NCI-H146 treated with DMSO at 0.1 percent for 48 hours (cell line): ENCODE data around the gene CREB1.

ENCODE experiments used
- DNase-seq: peaks from one replicate; lab custom pipeline; 2025; ENCODE audit not compliant: unreplicated experiment; lab: John Stamatoyannopoulos, UW

The CREB1 gene

DNA sequence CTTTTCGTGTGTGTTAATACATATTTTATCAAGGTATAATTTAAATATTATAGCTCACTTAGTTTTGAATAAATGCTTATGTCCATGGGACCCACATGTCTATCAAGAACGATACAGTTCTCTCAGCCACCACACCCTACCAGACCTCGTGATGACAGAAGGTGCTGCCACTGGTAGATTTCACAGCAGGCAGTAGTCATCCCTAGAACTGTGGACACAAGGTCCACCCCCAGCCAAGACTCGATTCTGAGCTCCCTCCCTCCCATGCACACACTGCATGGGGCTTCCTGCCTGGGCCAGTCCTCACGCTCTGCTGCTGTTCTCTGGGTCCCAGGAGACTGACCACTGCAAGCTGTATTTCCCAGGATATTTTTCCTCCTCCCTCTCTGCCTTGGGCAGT is 26.5 kb upstream of the CREB1 start:
- no peak for DNase-seq

DNA sequence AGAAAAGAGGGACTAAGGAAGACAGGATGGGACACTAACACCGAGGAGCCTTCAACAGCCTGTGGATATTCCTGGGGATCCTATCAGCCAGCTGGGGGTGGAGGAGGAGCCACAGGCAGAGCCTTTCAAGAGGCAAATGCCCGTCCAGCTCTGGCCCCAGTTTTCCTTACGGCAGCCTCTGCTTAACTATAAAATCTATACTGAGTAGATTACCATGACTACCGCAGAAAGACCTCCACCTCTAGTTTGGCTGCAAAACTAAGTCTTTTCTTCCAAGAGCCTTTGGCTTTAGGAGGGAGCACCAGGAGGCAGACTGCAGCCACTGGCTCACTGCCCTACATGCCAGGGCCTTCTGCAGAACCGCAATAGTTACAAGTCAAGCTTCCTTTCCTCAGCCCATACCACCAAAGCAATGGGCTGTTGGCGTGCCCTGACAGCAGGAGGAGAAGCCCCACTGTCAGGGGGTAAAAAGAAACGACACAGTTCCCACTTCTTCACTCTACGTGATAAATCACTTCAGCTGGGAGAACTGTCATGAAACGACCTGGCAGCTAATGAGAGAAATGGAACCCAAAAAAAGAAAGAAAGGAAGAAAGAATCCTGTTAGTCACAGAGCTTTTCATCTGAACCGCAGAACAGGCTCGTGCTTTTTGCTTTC is 25.1 kb upstream of the CREB1 start:
- no peak for DNase-seq

DNA sequence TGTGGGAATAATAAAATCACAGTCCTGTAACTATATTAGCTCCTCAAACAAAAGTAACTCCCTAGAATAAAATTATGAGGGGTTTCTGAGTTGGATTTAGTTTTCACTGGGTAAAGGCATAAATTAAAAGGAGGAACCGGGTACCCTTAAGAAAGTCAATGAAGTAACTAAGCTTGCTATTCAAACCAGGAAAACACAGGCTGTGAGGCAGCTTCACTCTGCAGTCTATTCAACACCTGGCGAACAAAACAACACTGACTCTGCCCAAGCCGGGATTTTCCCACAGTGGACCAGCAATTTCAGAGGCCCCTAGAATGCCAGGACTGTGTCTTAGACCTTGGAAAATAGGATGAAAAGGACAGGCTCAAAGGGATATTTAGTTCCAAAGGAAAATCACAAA is 24.6 kb upstream of the CREB1 start:
- DNase-seq, result no peak

DNA sequence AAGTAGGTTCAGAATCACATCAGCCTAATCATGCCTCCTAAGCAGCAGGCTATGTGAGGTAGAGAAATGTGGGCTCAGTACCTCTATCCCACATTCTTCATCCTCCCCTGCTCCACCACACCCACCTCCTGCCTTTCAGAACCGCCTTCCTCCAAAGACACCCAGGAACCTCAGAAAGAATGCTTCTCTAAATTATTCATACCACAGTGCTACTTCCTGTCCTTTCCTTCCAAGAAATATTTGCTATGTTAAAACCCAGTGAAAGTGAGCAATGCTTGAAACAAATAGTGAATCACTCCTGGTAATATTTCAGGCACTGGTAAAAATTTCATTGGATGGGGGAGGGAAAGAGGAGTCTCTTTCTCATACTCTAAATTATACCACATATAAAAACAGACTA is 24.0 kb upstream of the CREB1 start:
- no peak for DNase-seq

DNA sequence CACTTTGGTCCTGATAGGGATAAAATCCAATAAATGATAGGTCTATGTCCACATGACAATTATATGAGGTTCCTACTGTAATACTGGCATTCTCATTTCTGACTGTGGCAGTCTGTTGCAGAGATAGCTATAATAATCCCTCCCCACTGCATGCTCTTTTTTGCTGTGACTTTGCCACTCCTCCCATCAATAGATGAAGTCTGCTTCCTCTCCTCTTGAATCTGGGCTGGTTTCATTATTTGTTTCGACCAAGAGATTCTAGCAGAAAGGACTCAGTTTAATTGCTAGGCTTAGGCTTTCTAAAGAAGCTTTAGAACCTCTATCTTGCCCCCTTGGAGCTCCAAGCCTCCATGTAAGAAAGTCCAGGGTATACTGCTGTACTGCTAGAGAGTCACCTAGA is 23.3 kb upstream of the CREB1 start:
- DNase-seq, result no peak

DNA sequence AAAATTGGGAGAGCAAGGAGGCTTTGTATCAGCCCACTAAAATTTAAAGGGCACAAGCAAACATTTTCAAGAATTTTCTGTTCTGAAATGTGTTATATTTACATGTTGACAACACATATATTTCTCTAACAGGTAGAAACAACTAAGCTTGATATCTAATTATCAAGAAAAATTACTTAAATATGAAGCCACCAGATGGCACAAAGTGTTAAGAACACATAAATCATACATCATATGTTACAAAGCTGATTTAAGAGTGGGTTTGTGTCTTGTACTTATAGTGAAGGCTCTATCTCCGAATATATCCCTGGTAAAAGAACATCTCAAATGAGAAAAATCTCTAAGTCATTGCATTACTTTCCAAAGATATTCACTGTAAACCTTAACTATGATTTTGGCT is 19.6 kb upstream of the CREB1 start:
- DNase-seq, result no peak

DNA sequence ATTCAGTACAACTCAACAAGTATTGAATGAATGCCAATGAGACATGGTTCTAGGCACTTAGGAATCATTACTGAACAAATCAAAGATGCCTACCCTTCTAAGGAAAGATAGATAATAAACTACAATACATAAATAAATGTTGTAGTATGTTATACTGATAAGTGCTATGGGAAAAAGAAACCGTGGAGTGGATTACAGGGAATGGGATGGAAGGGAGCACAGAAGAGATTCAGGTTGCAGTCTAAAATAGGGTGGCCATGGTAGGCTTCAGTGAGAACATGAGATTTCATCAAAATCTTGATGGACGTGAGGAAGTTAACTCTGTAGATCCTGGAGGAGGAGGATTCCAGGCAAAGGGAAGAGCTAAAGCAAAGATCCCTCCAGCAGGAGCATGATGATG is 17.9 kb upstream of the CREB1 start:
- DNase-seq, result no peak

DNA sequence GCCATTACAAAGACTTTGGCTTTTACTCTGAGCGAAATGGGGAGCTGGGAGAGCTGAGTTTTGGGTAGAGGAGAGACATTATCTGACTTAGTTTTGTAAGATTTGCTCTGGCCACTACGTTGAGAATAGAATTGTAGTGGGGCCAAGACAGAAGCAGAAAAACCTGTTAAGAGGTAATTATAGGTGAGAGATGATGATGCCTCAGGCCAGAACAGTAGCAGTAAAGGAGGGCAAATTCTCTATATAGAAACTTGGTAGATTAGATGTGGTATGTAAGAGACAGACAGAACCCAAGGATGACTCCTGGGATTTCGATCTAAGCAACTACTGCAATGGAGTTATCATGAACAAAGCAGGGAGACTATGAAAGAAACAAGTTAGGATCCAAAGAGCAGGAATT is 17.4 kb upstream of the CREB1 start:
- DNase-seq, result no peak

DNA sequence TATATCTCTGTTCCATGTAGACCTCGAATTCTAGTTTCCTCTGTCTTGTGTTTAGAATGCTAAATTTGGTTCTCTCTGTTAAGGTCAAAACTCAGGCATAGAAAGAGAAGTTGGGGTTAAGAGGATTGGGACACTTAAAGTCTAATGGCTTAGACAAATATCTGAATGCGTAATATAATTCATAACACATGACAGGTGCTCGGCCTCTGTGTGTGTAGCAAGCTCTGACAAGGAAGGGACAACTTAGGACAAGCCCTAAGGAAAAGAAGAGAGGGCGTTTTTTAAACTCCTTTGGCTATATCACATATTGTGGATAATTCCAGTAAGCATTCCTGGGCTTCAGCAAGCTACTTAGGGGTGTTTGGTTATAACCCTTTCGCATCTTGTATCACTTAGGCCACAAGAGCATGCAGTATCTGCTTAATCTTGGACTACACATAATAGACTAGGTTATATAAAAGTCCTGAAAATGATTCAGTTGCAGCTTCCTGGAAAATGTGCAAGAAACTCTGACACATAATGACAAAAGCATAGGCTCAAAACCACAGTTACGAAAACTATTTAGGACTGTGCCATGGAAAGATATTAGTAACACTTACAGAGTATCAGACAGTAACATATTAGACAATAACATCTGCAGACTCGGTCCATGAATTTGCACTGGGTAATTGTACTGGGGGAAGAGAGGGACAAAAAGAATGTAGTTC is 16.1 kb upstream of the CREB1 start:
- no peak for DNase-seq

DNA sequence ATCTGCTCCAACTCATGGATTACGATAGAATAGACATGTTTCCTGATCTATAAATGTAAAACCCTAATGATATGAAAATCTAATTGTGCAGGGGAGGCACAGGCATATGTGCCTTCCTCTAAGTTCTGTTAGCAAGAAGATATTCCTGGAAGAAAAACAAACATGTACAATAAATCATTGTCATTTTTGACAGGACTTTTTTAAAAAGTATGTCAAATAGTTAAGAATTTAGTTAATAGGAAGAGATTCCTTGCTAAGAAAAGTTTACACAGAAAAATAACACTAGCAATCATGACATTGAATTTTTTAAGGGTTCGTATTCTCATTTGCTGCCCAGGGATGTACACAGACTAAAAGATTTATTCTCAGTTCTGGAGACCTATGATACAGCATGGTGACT is 15.3 kb upstream of the CREB1 start:
- DNase-seq, result no peak

DNA sequence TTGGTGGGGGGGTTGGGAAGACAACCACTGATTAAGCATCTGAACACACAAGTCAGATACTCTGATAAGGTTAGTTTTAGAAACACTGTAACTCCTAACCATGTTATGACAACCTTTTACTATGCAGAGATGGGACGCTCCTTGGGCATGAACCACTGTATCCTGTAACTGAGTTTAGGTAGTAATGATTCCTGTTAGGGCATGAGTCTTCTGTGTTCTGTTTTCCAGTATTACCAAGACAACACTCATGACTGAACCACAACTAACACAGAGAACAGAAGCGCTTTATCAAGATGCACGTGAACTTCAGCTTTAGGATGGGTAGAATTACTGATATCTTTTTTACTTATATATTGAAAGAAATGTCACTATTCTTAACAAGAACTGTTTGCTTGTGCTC is 14.1 kb upstream of the CREB1 start:
- no peak for DNase-seq

DNA sequence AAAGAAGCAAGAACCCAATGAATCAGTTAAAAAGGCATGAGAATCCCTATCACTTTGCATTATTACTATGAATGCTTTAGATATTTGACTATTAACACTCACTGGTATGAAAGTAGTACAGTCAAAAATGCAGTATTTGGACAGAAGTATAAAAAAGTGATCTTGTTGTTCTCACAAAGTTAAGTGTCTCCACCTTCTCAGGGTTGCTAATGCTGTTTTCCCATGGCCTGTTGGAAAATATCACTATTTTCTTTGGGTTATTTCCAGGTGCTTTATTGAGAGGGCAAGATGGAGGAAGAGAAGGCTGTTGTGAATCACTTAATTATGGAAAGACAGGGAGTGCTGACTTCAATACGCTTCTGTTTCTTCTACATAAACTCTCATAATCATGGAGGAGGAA is 13.6 kb upstream of the CREB1 start:
- DNase-seq, result no peak

DNA sequence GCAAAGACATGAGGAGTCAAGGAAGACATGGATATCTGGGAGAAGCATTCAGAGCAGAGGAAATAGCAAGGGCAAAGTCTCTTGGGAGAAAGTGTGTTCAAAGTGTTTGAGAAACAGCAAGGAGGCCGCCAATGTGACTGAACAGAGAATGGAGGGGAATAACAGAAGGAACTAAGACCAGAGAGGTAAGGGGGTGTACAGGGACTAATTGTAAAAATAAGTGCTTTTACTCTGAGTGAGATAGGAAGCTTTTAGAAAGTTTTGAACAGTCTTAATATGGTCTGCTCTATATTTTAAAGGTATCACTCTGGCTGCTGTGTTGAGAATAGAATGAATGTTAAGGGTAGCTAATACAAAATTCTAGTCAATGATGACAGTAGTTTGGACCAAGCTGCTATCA is 6.8 kb upstream of the CREB1 start:
- DNase-seq, result no peak

DNA sequence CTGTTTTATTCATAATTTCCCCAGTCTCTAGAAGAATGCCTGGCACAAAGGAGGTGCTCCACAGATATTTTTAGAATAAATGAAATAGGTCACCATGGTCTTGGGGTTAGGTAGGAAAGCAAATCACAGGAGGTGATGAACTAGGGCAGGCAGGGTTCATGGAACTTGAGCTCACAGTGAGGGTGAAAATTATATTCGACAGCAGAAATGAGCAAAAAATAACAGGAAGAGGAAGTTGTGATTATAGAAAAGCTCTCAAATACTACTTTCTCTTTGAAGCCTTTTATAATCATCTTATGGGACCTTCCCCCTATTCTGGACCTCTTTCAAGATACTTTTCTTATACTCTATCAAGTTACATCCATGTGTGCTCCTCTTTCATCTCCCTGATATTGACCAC is 4.5 kb upstream of the CREB1 start:
- DNase-seq, result no peak

DNA sequence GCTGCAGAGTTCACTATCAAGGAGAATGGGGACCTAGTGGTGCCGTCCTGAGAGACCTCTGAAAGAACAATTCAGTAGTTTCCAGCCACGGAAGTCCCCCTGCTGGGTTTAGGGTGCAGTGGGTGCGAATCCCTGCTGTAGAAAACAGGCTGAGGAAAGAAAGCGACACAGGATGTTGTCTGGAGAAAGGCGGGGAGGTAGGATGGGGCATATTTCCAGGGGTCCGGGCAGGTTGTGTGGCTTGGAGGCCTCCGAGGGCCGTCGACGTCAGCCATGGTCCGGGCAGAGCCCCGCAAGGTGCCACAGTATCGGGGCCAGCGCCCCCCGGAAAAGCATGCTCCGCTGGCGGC is 807 bp upstream of the CREB1 start:
- no peak for DNase-seq

DNA sequence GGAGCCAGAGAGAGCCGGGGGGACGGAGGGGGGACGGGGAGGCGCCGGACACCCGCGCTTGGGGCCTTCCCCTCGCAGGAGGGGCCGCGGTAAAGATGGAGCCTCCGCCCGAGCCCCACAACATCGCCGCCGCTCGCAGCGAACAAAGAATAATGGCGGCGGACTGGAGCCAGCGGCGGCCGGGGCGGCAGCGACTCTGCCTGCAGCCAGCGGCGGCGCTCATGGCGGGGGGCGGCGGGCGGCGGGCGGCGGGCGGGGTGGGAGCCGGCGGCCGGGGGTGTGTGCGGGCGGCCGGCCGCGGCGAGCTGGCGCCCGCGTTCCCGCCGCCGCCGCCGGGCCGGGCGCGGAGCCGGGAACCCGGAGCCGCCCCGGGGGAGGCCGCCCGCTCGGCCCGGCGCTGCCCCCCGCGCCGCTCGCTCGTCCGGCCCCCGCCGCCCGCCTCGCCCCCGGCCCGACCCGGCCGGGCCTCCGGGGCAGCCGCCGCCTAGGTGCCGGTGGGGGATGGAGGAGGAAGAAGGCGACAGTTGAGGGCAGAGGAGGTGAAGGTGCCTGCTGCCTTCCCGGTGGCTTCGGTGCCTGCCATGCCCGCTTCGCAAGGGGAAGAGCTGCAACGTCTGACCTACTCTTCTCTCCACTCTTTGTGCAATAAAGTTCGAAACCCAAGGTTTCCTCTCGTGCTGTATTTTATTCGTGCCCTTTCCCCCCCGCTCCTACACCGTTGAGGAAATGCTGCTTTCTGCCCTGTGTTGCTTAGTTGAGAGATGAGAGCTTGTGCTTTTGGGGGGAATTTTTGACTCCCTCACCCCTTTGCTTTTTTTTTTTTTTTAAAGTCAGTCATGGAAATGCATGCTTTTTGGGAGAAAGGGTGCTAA is 634 bp downstream of the CREB1 start:
- DNase-seq, result peak; percentile 2

DNA sequence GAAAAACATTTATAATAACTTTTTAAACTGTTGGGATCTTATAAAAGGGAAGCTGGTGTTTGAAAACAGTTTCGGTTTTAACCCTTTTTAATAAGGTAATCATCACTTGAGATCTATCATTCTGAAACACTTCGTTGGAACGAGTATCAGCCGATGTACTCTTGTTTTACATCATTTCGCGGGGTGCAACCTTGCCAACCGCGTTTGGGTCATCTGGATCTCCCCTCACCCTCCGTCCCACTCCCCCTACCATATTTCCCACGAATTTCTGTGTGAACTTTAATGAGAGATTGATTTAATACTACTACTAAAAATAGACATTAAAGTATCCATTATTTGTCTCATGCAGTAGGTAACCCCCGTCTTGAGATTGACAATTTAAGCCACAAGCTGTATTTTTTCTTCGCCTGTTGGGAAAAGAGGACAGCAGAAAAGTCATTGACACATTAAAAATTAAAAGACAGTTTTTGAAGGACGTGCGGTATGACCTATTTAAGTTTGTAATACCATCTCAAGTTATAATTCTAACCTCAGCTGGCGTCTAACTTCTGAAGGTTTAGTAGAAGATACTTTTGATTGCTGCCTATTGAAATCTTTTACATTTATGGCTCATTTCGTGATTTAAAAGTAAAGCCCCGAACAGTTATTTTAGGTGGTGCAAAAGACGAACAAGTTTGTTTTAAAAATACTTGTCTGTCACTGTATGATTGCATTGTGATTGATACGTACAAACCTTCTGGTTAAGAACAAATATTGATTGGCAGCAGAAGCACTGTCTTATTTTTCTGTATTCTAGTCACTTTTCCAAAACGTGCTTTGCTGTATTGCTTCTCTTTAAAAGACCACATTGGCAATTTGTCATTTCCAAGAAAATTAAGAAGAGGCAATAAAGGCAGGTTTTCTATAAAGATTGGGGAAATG is 1.5 kb downstream of the CREB1 start:
- no peak for DNase-seq

DNA sequence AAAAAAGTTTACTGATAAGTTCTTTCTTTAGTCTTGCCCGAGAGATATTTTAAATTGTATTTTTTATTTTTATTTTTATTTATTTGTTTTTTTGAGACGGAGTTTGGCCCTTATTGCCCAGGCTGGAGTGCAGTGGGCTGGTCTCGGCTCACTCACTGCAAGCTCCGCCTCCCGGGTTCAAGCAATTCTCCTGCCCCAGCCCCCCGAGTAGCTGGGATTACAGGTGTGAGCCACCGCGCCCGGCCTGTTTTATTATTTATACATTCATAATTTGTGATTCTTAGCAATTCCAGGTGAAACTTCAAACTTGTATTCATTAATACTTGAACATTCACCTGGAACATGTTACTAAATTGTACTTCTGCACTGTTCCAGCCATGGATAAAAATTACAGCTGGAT is 2.9 kb downstream of the CREB1 start:
- DNase-seq, result no peak

DNA sequence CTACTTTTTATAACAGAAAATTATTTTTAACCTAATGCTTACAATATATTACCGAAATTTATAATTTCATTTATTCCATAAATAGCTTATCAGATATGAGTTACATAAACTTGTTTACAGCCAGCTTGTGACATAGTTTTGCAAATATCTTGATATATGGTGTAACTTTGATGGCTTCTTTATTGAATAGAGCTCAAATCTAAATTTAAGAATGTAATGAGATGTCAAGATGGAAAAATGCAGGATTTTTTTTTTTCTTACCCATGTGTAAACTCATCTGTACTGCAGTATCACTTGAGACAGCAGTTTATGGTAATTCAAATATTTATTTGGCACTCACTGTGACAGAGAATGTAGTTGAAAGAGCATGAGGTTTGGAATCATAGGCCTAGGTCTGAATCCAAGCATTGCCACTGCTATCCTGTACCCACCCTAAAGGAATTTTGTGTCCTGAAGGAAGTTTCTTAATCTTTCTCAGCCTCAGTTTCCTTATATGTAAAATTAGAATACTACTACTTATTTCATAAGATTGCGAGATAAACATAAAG is 3.8 kb downstream of the CREB1 start:
- DNase-seq, result no peak

DNA sequence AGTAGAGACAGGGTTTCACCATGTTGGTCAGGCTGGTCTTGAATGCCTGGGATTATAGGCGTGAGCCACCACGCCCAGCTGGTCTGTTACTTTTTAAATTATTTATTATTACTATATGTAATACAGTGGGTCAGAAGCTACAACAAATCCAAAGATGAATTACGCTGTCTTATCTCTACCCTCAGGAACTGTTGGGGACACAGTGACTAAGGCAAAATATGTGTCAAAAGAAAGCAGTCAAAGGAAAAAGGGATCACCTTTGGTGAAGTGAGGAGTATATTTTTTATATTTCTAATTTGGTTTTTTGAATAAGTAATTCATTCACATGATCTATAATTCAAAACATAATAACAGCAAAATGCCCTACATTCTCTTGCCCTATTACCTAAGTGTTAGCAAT is 4.7 kb downstream of the CREB1 start:
- DNase-seq, result no peak

DNA sequence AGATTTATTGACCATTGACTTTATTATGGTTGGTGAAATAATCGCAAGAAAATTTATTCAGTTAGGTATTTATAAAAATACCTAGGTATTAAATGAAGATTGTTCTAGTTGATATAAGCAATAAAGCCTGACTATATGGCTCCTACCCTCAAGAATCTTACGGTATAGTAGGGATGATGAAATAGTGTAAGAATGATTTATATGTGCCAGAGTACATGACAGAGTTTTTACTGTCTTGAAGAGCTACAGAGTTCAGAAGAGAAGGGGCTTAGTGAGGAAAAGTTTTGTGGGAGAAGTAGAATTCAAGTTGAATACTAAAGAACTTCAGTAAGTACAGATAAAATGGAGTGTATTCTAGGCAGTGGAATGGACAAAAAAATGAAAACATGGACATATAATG is 9.7 kb downstream of the CREB1 start:
- DNase-seq, result no peak
